Lower leg skin (tissue), 3 donors: ENCODE measurements around the gene MSRB3.

Source experiments
- CTCF ChIP-seq, 3 donors: fragments of 450-650 bp; IDR thresholded peaks; one replicate each; pipeline ENCODE4 v1.5.1; 2016; ENCODE audit warnings: antibody characterized with exemption in 3 of 3, mild to moderate bottlenecking in 3 of 3, moderate library complexity in 2 of 3
- POLR2A ChIP-seq, 2 donors: fragments of 450-650 bp; IDR thresholded peaks; one replicate each; pipeline ENCODE4 v1.6.1; 2016 to 2017; ENCODE audit warnings: antibody characterized with exemption in 2 of 2, mild to moderate bottlenecking in 1 of 2, moderate library complexity in 1 of 2

DNA sequence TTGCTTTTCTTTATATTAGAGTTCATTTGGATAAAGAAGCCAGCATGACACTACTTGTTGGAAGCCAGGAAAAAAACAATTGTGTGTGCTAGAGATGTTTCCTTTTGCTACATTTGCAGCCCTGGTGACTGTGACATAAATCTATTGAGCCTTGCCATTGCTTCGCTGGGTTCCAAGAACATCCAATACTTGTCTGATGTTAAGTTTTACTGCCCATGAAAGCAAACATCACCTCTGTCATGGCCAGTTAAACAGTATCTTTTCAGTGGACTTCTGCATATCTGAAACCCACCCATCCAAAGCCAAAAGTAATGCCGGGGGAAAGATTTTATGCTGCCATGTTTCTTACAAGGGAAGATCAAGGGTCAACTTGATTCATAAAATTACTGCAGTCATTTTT is 184.0 kb downstream of the MSRB3 start:
- TF ChIP-seq CTCF (IDR thresholded peaks at IDR 0.05) = no peak
- TF ChIP-seq POLR2A (IDR thresholded peaks at IDR 0.05) = no peak
